ENCODE measurements around the gene CDC25B. TPM values are rescaled to one million over a fixed set of nuclear protein-coding genes. Genes with fewer than 3 reads are reported as not detected.

Gene CDC25B
- total RNA-seq, 1 experiment from 2014 or later, result 69.6 TPM

GRCh38 chr20:3759316-3759823 lies 36.7 kb upstream of the CDC25B start:
- H3K27ac Mint-ChIP-seq (ENCODE audit: unreplicated experiment), result no peak overlapping the region
- H3K4me3 Mint-ChIP-seq (ENCODE audit: low read depth, unreplicated experiment), result no peak overlapping the region
- H3K4me1 Mint-ChIP-seq (ENCODE audit: low read depth, unreplicated experiment), result no peaks in the 10 kb centered on the region
- no peak for DNase-seq
- CTCF ChIA-PET, result interaction anchor here (0.6 to 0.9 kb wide), 2 partner anchors 12 to 18 kb away, joined by 3 read pairs; no protein-coding TSS in a partner anchor
- BruUV-seq (replicated peaks), result no TSS peak
- no peaks in the 10 kb centered on the region for H3K9me3 Mint-ChIP-seq (ENCODE audit: low read depth, unreplicated experiment)
- H3K27me3 Mint-ChIP-seq (ENCODE audit: unreplicated experiment), result no peaks in the 10 kb centered on the region
- no peak for TF ChIP-seq CTCF (IDR thresholded peaks at IDR 0.05; ENCODE audit: unreplicated experiment)
- intact Hi-C loops (cut with micrococcal nuclease; ENCODE audit: unreplicated experiment), result no loop called here
- peaks cover 6% of the 10 kb centered on the region for H3K36me3 Mint-ChIP-seq (ENCODE audit: insufficient read depth, unreplicated experiment)

- CTCF ChIA-PET, result interaction anchor here (0.6 to 0.9 kb wide), 3 partner anchors 12 to 127 kb away, joined by 3 to 5 read pairs (median 3); no protein-coding TSS in a partner anchor
- Mint-ChIP-seq H3K27ac (ENCODE audit: unreplicated experiment) (no peak overlapping the region), H3K36me3 (ENCODE audit: insufficient read depth, unreplicated experiment) (peaks cover 6% of the 10 kb centered on the region)
These were observed 36.2 kb upstream of the CDC25B start for GRCh38 chr20:3759884-3760283.

DNA sequence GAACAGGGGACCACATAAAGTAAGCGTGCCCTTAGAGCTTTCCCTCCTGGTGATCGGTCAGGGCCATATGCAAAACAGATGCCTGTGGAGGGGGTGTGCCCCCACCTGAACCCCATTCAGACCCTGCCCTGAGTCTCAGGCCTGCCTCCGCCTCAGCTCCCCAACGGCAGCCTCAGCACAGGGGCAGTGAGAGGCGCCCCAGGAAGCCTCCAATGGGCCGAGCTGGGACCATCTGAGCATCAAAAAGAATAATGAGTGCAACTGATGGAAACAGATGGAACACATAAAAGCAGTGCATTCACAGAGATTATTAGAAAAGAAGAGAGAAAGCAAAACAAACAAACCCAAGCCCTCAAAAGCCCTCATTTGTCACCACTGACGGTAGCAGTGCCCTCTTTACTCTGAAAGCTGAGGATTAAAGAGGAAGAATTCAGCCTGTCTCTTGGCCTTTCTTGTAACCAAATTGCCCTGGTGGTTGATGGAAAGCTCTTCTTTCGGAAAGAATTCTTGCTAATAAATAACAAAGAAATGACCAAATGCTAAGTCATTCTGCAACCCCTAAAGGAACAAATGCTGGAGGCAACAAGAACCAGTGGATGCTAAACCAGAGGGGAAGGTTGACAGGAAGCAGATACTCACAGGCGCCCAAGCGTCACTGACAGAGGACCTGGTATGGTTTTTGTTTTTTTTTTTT lies 35.3 kb upstream of the CDC25B start:
- no peaks in the 10 kb centered on the region for H3K27me3 Mint-ChIP-seq (ENCODE audit: unreplicated experiment)
- H3K9me3 Mint-ChIP-seq (ENCODE audit: low read depth, unreplicated experiment), result no peaks in the 10 kb centered on the region
- CTCF ChIA-PET, result no interaction called here
- no peak overlapping the region for H3K27ac Mint-ChIP-seq (ENCODE audit: unreplicated experiment)
- TF ChIP-seq CTCF (IDR thresholded peaks at IDR 0.05; ENCODE audit: unreplicated experiment), result no peak
- DNase-seq, result no peak
- BruUV-seq (replicated peaks), result no TSS peak
- H3K36me3 Mint-ChIP-seq (ENCODE audit: insufficient read depth, unreplicated experiment), result peaks cover 7% of the 10 kb centered on the region
- no peak overlapping the region for H3K4me3 Mint-ChIP-seq (ENCODE audit: low read depth, unreplicated experiment)
- intact Hi-C loops (cut with micrococcal nuclease; ENCODE audit: unreplicated experiment), result no loop called here
- no peaks in the 10 kb centered on the region for H3K4me1 Mint-ChIP-seq (ENCODE audit: low read depth, unreplicated experiment)

More at GRCh38 chr20:3759884-3760283, 36.2 kb upstream of the CDC25B start:
- H3K4me1 Mint-ChIP-seq (ENCODE audit: low read depth, unreplicated experiment), result no peaks in the 10 kb centered on the region
- intact Hi-C loops (cut with micrococcal nuclease; ENCODE audit: unreplicated experiment), result no loop called here
- no TSS peak for BruUV-seq (replicated peaks)
- no peaks in the 10 kb centered on the region for H3K9me3 Mint-ChIP-seq (ENCODE audit: low read depth, unreplicated experiment)
- no peak for DNase-seq
- no peak for TF ChIP-seq CTCF (IDR thresholded peaks at IDR 0.05; ENCODE audit: unreplicated experiment)
- H3K4me3 Mint-ChIP-seq (ENCODE audit: low read depth, unreplicated experiment), result no peak overlapping the region
- H3K27me3 Mint-ChIP-seq (ENCODE audit: unreplicated experiment), result no peaks in the 10 kb centered on the region

- no peak for DNase-seq
- intact Hi-C loops (cut with micrococcal nuclease; ENCODE audit: unreplicated experiment), result no loop called here
- Mint-ChIP-seq H3K27me3 (ENCODE audit: unreplicated experiment) (no peaks in the 10 kb centered on the region), H3K4me1 (ENCODE audit: low read depth, unreplicated experiment) (no peaks in the 10 kb centered on the region), H3K27ac (ENCODE audit: unreplicated experiment) (no peak overlapping the region), H3K9me3 (ENCODE audit: low read depth, unreplicated experiment) (no peaks in the 10 kb centered on the region), H3K36me3 (ENCODE audit: insufficient read depth, unreplicated experiment) (peaks cover 32% of the 10 kb centered on the region), H3K4me3 (ENCODE audit: low read depth, unreplicated experiment) (no peak overlapping the region)
- CTCF ChIA-PET, result no interaction called here
- no TSS peak for BruUV-seq (replicated peaks)
- no peak for TF ChIP-seq CTCF (IDR thresholded peaks at IDR 0.05; ENCODE audit: unreplicated experiment)
These were observed 32.2 kb upstream of the CDC25B start for GRCh38 chr20:3763671-3764601.
